Duodenal mucosa (tissue), 2 donors: Measurements from ENCODE around the gene SRSF6.
"Not testable (repeated sequence)": the region's sequence is repeated elsewhere in the genome, so short reads cannot be mapped to it uniquely, and the experiment has no call there.

Experiments used
- H3K27ac ChIP-seq: one replicate; pipeline ENCODE4 v1.7.0; 2013; ENCODE audit warnings: low read depth, low read length
- H3K27me3 ChIP-seq, 2 donors: one replicate each; pipeline ENCODE4 v1.7.0; 2013; ENCODE audit warnings: low read length in 2 of 2, control low read depth in 1 of 2; ENCODE audit not compliant: insufficient read depth in 2 of 2, control insufficient read depth in 1 of 2
- H3K36me3 ChIP-seq, 2 donors: one replicate each; pipeline ENCODE4 v1.7.0; 2013; ENCODE audit warnings: low read length in 2 of 2, control low read depth in 1 of 2; ENCODE audit not compliant: insufficient read depth in 2 of 2, control insufficient read depth in 1 of 2
- H3K4me1 ChIP-seq, 2 donors: one replicate each; pipeline ENCODE4 v1.7.0; 2013; ENCODE audit warnings: low read length in 2 of 2, control low read depth in 1 of 2; ENCODE audit not compliant: insufficient read depth in 2 of 2, control insufficient read depth in 1 of 2
- H3K4me3 ChIP-seq, 2 donors: one replicate each; pipeline ENCODE4 v1.7.0; 2013; ENCODE audit warnings: low read length in 2 of 2, low read depth in 1 of 2
- H3K9ac ChIP-seq, 2 donors: one replicate each; pipeline ENCODE4 v1.7.0; 2013; ENCODE audit warnings: low read length in 2 of 2, low read depth in 1 of 2
- H3K9me3 ChIP-seq, 2 donors: one replicate each; pipeline ENCODE4 v1.7.0; 2013; ENCODE audit warnings: low read length in 2 of 2, control low read depth in 1 of 2; ENCODE audit not compliant: control insufficient read depth in 1 of 2

SRSF6 gene

DNA sequence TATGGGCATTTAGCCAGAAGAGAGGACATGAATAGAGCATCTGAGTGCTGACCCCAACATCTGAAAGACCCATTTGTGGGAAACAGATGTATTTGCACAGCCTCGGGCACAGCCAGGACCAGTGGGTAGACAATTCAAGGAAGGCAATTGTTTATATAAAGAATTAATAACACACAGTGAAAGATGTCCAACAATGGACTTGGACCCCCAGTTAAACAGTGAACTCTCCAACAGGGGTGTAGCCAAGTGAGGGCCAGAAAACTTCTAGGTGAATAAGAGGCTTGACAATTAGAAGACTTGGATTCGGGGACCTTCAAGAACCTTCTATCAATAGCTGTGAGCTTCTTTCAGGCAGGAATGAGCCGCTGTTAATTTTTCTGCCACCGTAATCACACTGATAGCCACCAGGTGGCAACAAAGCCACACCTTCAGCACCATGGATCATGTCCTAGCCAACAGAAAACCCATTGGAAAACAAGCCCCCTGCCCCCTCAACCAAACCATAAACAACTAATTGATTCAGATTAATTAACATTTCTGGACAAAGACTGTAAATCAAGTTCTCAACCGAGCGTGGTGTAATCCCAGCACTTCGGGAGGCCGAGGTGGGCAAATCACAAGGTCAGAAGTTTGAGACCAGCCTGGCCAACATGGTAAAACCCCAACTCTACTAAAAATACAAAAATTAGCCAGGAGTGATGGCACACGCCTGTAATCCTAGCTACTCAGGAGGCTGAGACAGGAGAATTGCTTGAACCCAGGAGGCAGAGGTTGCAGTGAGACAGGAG is 8.8 kb upstream of the SRSF6 start:
- Histone ChIP-seq H3K9me3 (no peaks in the 10 kb centered on the region), H3K4me1 (no peaks in the 10 kb centered on the region), H3K27me3 (peaks cover 0 to 10% of the 10 kb centered on the region in 2 donors), H3K27ac (no peak overlapping the region), H3K9ac (no peak overlapping the region), H3K4me3 (no peak overlapping the region), H3K36me3 (no peaks in the 10 kb centered on the region)

GRCh38 chr20:43450841-43451799 is 6.6 kb upstream of the SRSF6 start:
- no peak overlapping the region for H3K27ac ChIP-seq
- no peak overlapping the region for H3K9ac ChIP-seq
- no peaks in the 10 kb centered on the region for H3K4me1 ChIP-seq
- no peaks in the 10 kb centered on the region for H3K36me3 ChIP-seq
- H3K27me3 ChIP-seq, result peaks cover 4 to 7% of the 10 kb centered on the region in 2 donors
- no peaks in the 10 kb centered on the region for H3K9me3 ChIP-seq
- no peak overlapping the region for H3K4me3 ChIP-seq

GRCh38 chr20:43452404-43453126 is 5.1 kb upstream of the SRSF6 start:
- H3K4me3 ChIP-seq, result no peak overlapping the region
- no peaks in the 10 kb centered on the region for H3K36me3 ChIP-seq
- no peaks in the 10 kb centered on the region for H3K9me3 ChIP-seq
- H3K27ac ChIP-seq, result no peak overlapping the region
- peaks cover 4 to 7% of the 10 kb centered on the region in 2 donors for H3K27me3 ChIP-seq
- H3K4me1 ChIP-seq, result peaks cover 4 to 7% of the 10 kb centered on the region in 2 donors
- H3K9ac ChIP-seq, result no peak overlapping the region

GRCh38 chr20:43456252-43456651 is 1.4 kb upstream of the SRSF6 start:
- H3K36me3 ChIP-seq, result peaks cover 19 to 22% of the 10 kb centered on the region in 2 donors
- H3K4me1 ChIP-seq, result peaks cover 12 to 13% of the 10 kb centered on the region in 2 donors
- not testable (repeated sequence) for H3K27ac ChIP-seq, H3K9ac ChIP-seq, H3K27me3 ChIP-seq, H3K9me3 ChIP-seq
- H3K4me3 ChIP-seq, result peak overlapping the region in 1 of 2 donors; percentile 83

- Histone ChIP-seq H3K27ac (peak overlapping the region; percentile 100), H3K4me1 (peaks cover 12 to 18% of the 10 kb centered on the region in 2 donors), H3K36me3 (peaks cover 25 to 28% of the 10 kb centered on the region in 2 donors), H3K4me3 (peak overlapping the region; percentile 83 to 94), H3K9ac (peak overlapping the region; percentile 86 to 99), H3K9me3 (no peaks in the 10 kb centered on the region), H3K27me3 (peaks cover 3 to 4% of the 10 kb centered on the region in 2 donors)
These were observed 672 bp upstream of the SRSF6 start for GRCh38 chr20:43456809-43457639.

DNA sequence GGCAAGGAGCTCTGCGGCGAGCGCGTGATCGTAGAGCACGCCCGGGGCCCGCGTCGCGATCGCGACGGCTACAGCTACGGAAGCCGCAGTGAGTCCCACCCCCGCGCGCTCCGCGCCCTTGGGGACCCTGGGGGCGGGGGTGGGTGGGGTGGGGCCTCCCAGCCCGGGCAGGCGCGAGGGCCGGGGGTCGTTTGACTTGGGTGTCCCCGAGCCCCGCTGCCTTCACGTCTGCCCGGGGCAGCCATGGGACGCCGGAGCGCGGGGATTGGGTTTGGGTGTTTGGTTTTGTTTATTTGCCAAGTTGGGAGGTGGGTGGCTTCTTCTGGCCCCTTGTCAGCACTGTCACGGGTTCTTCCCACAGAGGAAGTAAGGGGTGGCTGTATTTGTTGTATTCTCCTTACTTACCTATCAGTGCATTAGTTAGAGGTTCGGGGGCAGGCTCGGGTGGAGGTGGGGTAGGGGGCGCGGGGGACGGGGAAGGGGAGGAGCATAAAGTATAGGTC is 777 bp downstream of the SRSF6 start:
- Histone ChIP-seq H3K36me3 (peaks cover 33 to 43% of the 10 kb centered on the region in 2 donors), H3K9ac (peak overlapping the region; percentile 86 to 99), H3K27ac (peak overlapping the region; percentile 100), H3K4me3 (peak overlapping the region; percentile 83 to 94), H3K27me3 (peaks cover 0 to 4% of the 10 kb centered on the region in 2 donors), H3K9me3 (no peaks in the 10 kb centered on the region), H3K4me1 (peaks cover 12 to 19% of the 10 kb centered on the region in 2 donors)

GRCh38 chr20:43459022-43459942 is 1.6 kb downstream of the SRSF6 start:
- peak overlapping the region; percentile 63 to 69 for H3K9ac ChIP-seq
- no peak overlapping the region for H3K27ac ChIP-seq
- peaks cover 0 to 3% of the 10 kb centered on the region in 2 donors for H3K27me3 ChIP-seq
- H3K4me3 ChIP-seq, result peak overlapping the region; percentile 83 to 94
- no peaks in the 10 kb centered on the region for H3K9me3 ChIP-seq
- H3K4me1 ChIP-seq, result peaks cover 12 to 19% of the 10 kb centered on the region in 2 donors
- H3K36me3 ChIP-seq, result peaks cover 42 to 51% of the 10 kb centered on the region in 2 donors

- Histone ChIP-seq H3K4me1 (peaks cover 12 to 19% of the 10 kb centered on the region in 2 donors), H3K4me3 (no peak overlapping the region), H3K36me3 (peaks cover 49 to 61% of the 10 kb centered on the region in 2 donors), H3K27me3 (no peaks in the 10 kb centered on the region), H3K27ac (no peak overlapping the region), H3K9ac (no peak overlapping the region), H3K9me3 (no peaks in the 10 kb centered on the region)
These were observed 2.6 kb downstream of the SRSF6 start for GRCh38 chr20:43460172-43460829.
